GM23338 (cell line): ENCODE measurements around the gene ANXA3.

ENCODE experiments used
- CREB1 ChIP-seq: fragments of 250-450 bp; sonication (Bioruptor Pico); IDR thresholded peaks from 2 replicates; pipeline ENCODE4 v1.5.0; 2020; ENCODE audit warnings: low read depth, mild to moderate bottlenecking, moderate library complexity
- EZH2 ChIP-seq: fragments of 200-600 bp; sonication (generic); IDR thresholded peaks from one replicate; pipeline ENCODE4 v1.8.0; 2017; ENCODE audit warnings: antibody characterized with exemption, mild to moderate bottlenecking, low read depth; ENCODE audit not compliant: unreplicated experiment
- EZH2phosphoT487 ChIP-seq: fragments of 200-600 bp; sonication (generic); IDR thresholded peaks from one replicate; pipeline ENCODE4 v1.8.1; 2018; ENCODE audit warnings: antibody characterized with exemption; ENCODE audit not compliant: unreplicated experiment
- NANOG ChIP-seq: IDR thresholded peaks from 2 replicates; pipeline ENCODE4 v1.6.1; 2016; ENCODE audit warnings: antibody characterized with exemption, borderline replicate concordance
- POLR2AphosphoS5 ChIP-seq: IDR thresholded peaks from 2 replicates; pipeline ENCODE4 v1.6.1; 2016; ENCODE audit warnings: antibody characterized with exemption, low read depth
- TF ChIP-seq, protein P1 (sequence below), 2 experiments: fragments of 200-600 bp in 1 of 2; sonication (generic) in 1 of 2; conservative IDR thresholded peaks; 2 replicates each; pipeline versions ENCODE4 v1.5.1 to v1.6.1; 2016 to 2017; ENCODE audit warnings: antibody characterized with exemption in 2 of 2, low read depth in 2 of 2, mild to moderate bottlenecking in 2 of 2, moderate library complexity in 1 of 2
- TF ChIP-seq, protein P2 (sequence below): IDR thresholded peaks from one replicate; pipeline ENCODE4 v1.6.1; 2018; ENCODE audit warnings: antibody characterized with exemption; ENCODE audit not compliant: unreplicated experiment

DNA sequence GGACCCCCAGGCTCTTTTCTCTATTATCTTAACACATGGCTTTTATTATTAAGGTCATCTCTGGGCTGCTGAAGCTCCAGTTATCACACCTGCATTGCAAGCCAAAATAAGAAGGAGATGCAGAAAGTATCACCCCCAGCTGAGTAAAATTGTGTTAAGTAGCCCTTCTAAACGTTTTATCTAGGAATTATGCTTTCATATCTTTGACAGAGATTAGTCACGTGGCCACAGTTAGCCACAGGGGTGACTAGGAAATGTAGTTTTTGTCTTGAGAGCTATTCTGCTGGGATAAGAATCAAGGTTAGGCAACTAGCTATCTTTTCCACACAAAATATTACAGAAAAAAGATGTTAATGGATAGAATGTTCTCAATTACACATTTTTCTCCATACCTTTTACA lies 102.1 kb downstream of the ANXA3 start:
- TF ChIP-seq, protein P1, sequence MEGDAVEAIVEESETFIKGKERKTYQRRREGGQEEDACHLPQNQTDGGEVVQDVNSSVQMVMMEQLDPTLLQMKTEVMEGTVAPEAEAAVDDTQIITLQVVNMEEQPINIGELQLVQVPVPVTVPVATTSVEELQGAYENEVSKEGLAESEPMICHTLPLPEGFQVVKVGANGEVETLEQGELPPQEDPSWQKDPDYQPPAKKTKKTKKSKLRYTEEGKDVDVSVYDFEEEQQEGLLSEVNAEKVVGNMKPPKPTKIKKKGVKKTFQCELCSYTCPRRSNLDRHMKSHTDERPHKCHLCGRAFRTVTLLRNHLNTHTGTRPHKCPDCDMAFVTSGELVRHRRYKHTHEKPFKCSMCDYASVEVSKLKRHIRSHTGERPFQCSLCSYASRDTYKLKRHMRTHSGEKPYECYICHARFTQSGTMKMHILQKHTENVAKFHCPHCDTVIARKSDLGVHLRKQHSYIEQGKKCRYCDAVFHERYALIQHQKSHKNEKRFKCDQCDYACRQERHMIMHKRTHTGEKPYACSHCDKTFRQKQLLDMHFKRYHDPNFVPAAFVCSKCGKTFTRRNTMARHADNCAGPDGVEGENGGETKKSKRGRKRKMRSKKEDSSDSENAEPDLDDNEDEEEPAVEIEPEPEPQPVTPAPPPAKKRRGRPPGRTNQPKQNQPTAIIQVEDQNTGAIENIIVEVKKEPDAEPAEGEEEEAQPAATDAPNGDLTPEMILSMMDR (conservative IDR thresholded peaks at IDR 0.05; ENCODE audit: low read depth in 2 of 2), result no peak
- TF ChIP-seq EZH2 (no peak), EZH2phosphoT487 (no peak), CREB1 (CRISPR knock-in tag) (no peak), POLR2AphosphoS5 (no peak), NANOG (no peak)
- TF ChIP-seq, protein P2, sequence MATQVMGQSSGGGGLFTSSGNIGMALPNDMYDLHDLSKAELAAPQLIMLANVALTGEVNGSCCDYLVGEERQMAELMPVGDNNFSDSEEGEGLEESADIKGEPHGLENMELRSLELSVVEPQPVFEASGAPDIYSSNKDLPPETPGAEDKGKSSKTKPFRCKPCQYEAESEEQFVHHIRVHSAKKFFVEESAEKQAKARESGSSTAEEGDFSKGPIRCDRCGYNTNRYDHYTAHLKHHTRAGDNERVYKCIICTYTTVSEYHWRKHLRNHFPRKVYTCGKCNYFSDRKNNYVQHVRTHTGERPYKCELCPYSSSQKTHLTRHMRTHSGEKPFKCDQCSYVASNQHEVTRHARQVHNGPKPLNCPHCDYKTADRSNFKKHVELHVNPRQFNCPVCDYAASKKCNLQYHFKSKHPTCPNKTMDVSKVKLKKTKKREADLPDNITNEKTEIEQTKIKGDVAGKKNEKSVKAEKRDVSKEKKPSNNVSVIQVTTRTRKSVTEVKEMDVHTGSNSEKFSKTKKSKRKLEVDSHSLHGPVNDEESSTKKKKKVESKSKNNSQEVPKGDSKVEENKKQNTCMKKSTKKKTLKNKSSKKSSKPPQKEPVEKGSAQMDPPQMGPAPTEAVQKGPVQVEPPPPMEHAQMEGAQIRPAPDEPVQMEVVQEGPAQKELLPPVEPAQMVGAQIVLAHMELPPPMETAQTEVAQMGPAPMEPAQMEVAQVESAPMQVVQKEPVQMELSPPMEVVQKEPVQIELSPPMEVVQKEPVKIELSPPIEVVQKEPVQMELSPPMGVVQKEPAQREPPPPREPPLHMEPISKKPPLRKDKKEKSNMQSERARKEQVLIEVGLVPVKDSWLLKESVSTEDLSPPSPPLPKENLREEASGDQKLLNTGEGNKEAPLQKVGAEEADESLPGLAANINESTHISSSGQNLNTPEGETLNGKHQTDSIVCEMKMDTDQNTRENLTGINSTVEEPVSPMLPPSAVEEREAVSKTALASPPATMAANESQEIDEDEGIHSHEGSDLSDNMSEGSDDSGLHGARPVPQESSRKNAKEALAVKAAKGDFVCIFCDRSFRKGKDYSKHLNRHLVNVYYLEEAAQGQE, result no peak
